NCI-H82 treated with DMSO at 0.1 percent for 48 hours (cell line): Measurements from ENCODE around the gene VWA7.

Source experiments
- DNase-seq: peaks from one replicate; lab custom pipeline; 2025; ENCODE audit not compliant: unreplicated experiment; lab: John Stamatoyannopoulos, UW

The VWA7 gene

GRCh38 chr6:31758281-31758680 lies 18.8 kb downstream of the VWA7 start:
- no peak for DNase-seq

- DNase-seq = no peak
Observed at GRCh38 chr6:31752739-31753319, 24.3 kb downstream of the VWA7 start.

- DNase-seq = no peak
Observed at GRCh38 chr6:31750411-31751022, 26.6 kb downstream of the VWA7 start.

GRCh38 chr6:31749301-31750036 lies 27.7 kb downstream of the VWA7 start:
- no peak for DNase-seq

GRCh38 chr6:31744422-31744821 lies 32.7 kb downstream of the VWA7 start:
- DNase-seq = peak; percentile 96

GRCh38 chr6:31742894-31743293 lies 34.2 kb downstream of the VWA7 start:
- DNase-seq = no peak

- no peak for DNase-seq
Observed at GRCh38 chr6:31741815-31742214, 35.3 kb downstream of the VWA7 start.

GRCh38 chr6:31740397-31741223 lies 36.5 kb downstream of the VWA7 start:
- DNase-seq = no peak

GRCh38 chr6:31739639-31740396 lies 37.3 kb downstream of the VWA7 start, which contains the start of gene MSH5:
Gene MSH5, plus strand, starts transcription at chr6:31740005. Its CDS starts 462 bp downstream, at chr6:31740467.
- peak; percentile 99 for DNase-seq

GRCh38 chr6:31737991-31738979 lies 38.8 kb downstream of the VWA7 start:
- DNase-seq = peak; percentile 23

- peak; percentile 38 for DNase-seq
Observed at GRCh38 chr6:31737315-31737990, 39.7 kb downstream of the VWA7 start.

GRCh38 chr6:31736768-31737314 lies 40.3 kb downstream of the VWA7 start:
- DNase-seq = no peak

GRCh38 chr6:31736021-31736767 lies 40.9 kb downstream of the VWA7 start, which contains the start of gene CLIC1:
Gene CLIC1, minus strand, starts transcription at chr6:31736530. Its CDS starts 230 bp downstream, at chr6:31736300.
- peak; percentile 52 for DNase-seq

GRCh38 chr6:31734821-31735406 lies 42.2 kb downstream of the VWA7 start:
- DNase-seq = no peak

- DNase-seq = no peak
Observed at GRCh38 chr6:31734247-31734820, 42.8 kb downstream of the VWA7 start.

- DNase-seq = no peak
Observed at GRCh38 chr6:31733734-31734133, 43.4 kb downstream of the VWA7 start.

GRCh38 chr6:31732029-31732428 lies 45.1 kb downstream of the VWA7 start:
- no peak for DNase-seq
